DND-41 (cell line): Measurements from ENCODE around the gene CABP1.

Source experiments
- CTCF ChIP-seq: IDR thresholded peaks from 2 replicates; pipeline ENCODE4 v1.5.1; 2012; ENCODE audit warnings: borderline replicate concordance, low read length, moderate library complexity, mild to moderate bottlenecking; ENCODE audit not compliant: poor library complexity, severe bottlenecking; ENCODE audit errors: extremely low read depth
- EZH2 ChIP-seq: IDR thresholded peaks from 3 replicates; pipeline ENCODE4 v1.6.1; 2012; ENCODE audit warnings: borderline replicate concordance, low read depth, mild to moderate bottlenecking, moderate library complexity, low read length, inconsistent platforms; ENCODE audit not compliant: severe bottlenecking

- TF ChIP-seq CTCF (no peak), EZH2 (no peak)
Measured at GRCh38 chr12:120678572-120678971, 38.1 kb downstream of the CABP1 start.
